ENCODE measurements around the gene MANEAL.

MANEAL gene

DNA sequence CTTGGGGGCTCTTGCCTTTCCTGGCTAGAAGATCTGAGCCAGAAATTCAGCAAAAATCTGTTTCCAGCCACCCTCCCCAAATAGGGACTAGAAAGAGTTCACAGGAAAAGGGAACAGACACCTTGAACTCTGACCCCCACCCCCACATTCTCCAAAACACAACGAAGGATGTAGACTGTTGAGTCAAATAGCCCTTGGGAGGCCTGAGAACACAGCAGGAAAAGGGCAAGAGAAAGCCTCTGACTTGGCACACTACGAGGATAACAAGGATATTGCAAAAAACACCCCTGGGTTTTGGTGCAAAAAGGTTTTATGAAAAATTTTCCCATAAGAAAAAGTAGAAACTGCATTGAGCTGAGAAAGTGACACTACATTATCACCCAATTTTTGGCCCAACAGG lies 16.3 kb downstream of the MANEAL start:
- Histone ChIP-seq H3K9me3 (ENCODE audit: low read length) (no peaks in the 10 kb centered on the region), H3K36me3 (ENCODE audit: insufficient read depth, low read length) (peaks cover 29% of the 10 kb centered on the region), H3K27me3 (ENCODE audit: insufficient read depth, low read length) (no peaks in the 10 kb centered on the region), H3K9me2 (ENCODE audit: low read depth, low read length) (no peaks in the 10 kb centered on the region), H3K4me2 (ENCODE audit: low read length) (no peak overlapping the region), H4K20me1 (ENCODE audit: insufficient read depth, low read length) (no peaks in the 10 kb centered on the region), H3K27ac (ENCODE audit: low read depth, low read length, poor library complexity, severe bottlenecking) (no peak overlapping the region), H3F3A (ENCODE audit: insufficient read depth, low read length) (no peaks in the 10 kb centered on the region), H3K4me1 (ENCODE audit: insufficient read depth, low read length, severe bottlenecking) (peaks cover 18% of the 10 kb centered on the region), H3K79me2 (ENCODE audit: insufficient read depth, low read length) (peaks cover 9% of the 10 kb centered on the region), H3K9ac (ENCODE audit: low read length) (no peak overlapping the region), H2AFZ (ENCODE audit: low read length) (no peak overlapping the region), H3K4me3 (ENCODE audit: low read depth, low read length, poor library complexity, severe bottlenecking) (no peak overlapping the region)
- no peak for TF ChIP-seq EZH2 (IDR thresholded peaks at IDR 0.05; ENCODE audit: borderline replicate concordance, low read length)
- TF ChIP-seq, protein P1, sequence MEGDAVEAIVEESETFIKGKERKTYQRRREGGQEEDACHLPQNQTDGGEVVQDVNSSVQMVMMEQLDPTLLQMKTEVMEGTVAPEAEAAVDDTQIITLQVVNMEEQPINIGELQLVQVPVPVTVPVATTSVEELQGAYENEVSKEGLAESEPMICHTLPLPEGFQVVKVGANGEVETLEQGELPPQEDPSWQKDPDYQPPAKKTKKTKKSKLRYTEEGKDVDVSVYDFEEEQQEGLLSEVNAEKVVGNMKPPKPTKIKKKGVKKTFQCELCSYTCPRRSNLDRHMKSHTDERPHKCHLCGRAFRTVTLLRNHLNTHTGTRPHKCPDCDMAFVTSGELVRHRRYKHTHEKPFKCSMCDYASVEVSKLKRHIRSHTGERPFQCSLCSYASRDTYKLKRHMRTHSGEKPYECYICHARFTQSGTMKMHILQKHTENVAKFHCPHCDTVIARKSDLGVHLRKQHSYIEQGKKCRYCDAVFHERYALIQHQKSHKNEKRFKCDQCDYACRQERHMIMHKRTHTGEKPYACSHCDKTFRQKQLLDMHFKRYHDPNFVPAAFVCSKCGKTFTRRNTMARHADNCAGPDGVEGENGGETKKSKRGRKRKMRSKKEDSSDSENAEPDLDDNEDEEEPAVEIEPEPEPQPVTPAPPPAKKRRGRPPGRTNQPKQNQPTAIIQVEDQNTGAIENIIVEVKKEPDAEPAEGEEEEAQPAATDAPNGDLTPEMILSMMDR (IDR thresholded peaks at IDR 0.05; ENCODE audit: low read length) = no peak

DNA sequence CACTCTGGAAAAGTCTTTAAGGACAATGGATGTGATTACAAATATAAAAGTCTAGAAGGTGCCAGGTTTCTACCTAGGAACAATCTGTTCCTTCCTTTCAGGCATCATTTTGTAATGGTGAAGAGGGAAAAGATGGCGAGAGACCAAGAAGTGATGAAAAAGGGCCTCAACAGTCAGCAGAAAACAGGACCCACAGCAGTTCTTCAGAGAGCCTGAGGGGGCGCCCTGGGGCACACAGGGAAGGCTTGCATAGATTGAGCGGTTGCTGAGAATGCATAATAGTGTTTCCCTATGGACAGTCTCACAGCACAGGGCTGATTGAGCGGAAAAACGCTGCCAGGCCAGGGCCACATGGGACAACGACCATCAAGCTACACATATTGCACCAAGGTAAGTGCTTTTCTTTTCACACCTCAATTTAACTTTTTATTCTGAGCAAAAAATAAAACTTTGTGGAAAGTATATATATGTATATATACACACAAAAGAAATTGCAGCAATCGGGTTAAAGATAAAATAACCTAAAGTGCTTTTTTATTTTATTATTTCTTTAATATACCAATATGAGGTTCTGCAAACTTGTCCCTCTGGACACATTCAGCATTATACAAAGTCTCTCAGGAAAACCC lies 17.5 kb downstream of the MANEAL start:
- Histone ChIP-seq H3K9me3 (ENCODE audit: low read length) (no peaks in the 10 kb centered on the region), H3K4me2 (ENCODE audit: low read length) (no peak overlapping the region), H3K9me2 (ENCODE audit: low read depth, low read length) (no peaks in the 10 kb centered on the region), H2AFZ (ENCODE audit: low read length) (no peak overlapping the region), H3K9ac (ENCODE audit: low read length) (no peak overlapping the region), H3K4me3 (ENCODE audit: low read depth, low read length, poor library complexity, severe bottlenecking) (no peak overlapping the region), H3K4me1 (ENCODE audit: insufficient read depth, low read length, severe bottlenecking) (peaks cover 18% of the 10 kb centered on the region), H3F3A (ENCODE audit: insufficient read depth, low read length) (no peaks in the 10 kb centered on the region), H3K79me2 (ENCODE audit: insufficient read depth, low read length) (peaks cover 9% of the 10 kb centered on the region), H3K27me3 (ENCODE audit: insufficient read depth, low read length) (no peaks in the 10 kb centered on the region), H4K20me1 (ENCODE audit: insufficient read depth, low read length) (no peaks in the 10 kb centered on the region), H3K36me3 (ENCODE audit: insufficient read depth, low read length) (peaks cover 23% of the 10 kb centered on the region), H3K27ac (ENCODE audit: low read depth, low read length, poor library complexity, severe bottlenecking) (no peak overlapping the region)
- TF ChIP-seq EZH2 (IDR thresholded peaks at IDR 0.05; ENCODE audit: borderline replicate concordance, low read length) = no peak
- TF ChIP-seq, protein P1 (IDR thresholded peaks at IDR 0.05; ENCODE audit: low read length) = peak; percentile 89

DNA sequence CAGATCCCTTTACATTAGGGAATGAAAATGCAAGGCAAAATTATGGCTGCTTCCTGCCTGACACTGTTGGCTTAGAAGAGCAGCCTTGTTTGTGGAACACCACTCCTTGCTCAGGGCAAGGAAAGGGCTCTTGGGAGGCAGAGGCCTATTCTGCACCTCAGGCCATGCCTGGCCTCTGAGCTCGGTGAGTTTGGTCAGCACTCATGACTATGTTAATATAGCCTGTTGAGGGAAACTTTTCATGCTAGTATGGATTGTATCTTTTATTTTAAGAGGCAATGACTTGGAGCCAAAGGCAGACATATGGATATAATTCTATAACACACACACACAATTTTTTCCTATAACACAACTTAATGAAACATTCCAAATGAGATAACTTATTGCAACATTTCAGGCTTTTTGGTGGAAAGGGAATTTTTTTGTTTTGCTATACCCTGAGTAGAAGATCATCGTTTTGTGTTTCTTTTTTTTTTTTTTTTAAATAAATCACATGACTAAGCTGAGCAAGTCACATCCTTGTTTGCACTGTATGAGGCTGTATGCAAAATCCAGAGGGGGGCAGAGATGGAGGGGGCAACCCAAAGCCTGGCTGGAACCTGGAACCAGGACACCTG lies 20.0 kb downstream of the MANEAL start:
- no peak overlapping the region for H3K27ac ChIP-seq (ENCODE audit: low read depth, low read length, poor library complexity, severe bottlenecking)
- H4K20me1 ChIP-seq (ENCODE audit: insufficient read depth, low read length) = no peaks in the 10 kb centered on the region

More for the DNA sequence above, 20.0 kb downstream of the MANEAL start:
- Histone ChIP-seq H3K9me3 (ENCODE audit: low read length) (no peaks in the 10 kb centered on the region), H2AFZ (ENCODE audit: low read length) (no peak overlapping the region), H3K4me3 (ENCODE audit: low read depth, low read length, poor library complexity, severe bottlenecking) (no peak overlapping the region), H3K4me2 (ENCODE audit: low read length) (no peak overlapping the region), H3K79me2 (ENCODE audit: insufficient read depth, low read length) (no peaks in the 10 kb centered on the region), H3K36me3 (ENCODE audit: insufficient read depth, low read length) (peaks cover 22% of the 10 kb centered on the region; the same call in 1 of the 2 replicates), H3K9ac (ENCODE audit: low read length) (no peak overlapping the region), H3F3A (ENCODE audit: insufficient read depth, low read length) (no peaks in the 10 kb centered on the region), H3K27me3 (ENCODE audit: insufficient read depth, low read length) (no peaks in the 10 kb centered on the region), H3K4me1 (ENCODE audit: insufficient read depth, low read length, severe bottlenecking) (peaks cover 7% of the 10 kb centered on the region), H3K9me2 (ENCODE audit: low read depth, low read length) (no peaks in the 10 kb centered on the region)
- TF ChIP-seq EZH2 (IDR thresholded peaks at IDR 0.05; ENCODE audit: borderline replicate concordance, low read length) = no peak
